Measurements from ENCODE around the gene REXO4. TPM values are rescaled to one million over a fixed set of nuclear protein-coding genes. Genes with fewer than 3 reads are reported as not detected.

REXO4 gene
- total and polyA plus RNA-seq, 2 of the 8 experiments (the other 6 are each of a cell fraction or from before 2014, with no cell fraction given), result 19.1 to 38.3 TPM

DNA sequence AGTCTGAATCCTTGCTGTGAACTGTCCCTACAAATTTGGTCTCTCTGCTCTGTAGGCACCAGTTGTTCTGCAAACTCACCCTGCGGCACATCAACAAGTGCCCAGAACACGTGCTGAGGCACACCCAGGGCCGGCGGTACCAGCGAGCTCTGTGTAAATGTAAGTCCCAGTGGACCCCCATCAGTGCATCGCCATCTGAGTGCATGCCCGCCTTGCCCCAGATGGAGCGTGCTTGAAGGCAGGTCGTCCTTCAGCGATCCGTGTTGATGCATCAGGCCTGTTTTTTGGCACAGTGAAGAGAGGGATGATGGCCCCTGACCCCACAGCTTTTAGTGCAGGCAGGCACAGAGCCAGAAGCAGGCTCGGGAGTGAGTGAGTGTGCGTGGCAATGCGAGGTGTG lies 60.2 kb downstream of the REXO4 start (continued):
- TF ChIP-seq, protein P1, sequence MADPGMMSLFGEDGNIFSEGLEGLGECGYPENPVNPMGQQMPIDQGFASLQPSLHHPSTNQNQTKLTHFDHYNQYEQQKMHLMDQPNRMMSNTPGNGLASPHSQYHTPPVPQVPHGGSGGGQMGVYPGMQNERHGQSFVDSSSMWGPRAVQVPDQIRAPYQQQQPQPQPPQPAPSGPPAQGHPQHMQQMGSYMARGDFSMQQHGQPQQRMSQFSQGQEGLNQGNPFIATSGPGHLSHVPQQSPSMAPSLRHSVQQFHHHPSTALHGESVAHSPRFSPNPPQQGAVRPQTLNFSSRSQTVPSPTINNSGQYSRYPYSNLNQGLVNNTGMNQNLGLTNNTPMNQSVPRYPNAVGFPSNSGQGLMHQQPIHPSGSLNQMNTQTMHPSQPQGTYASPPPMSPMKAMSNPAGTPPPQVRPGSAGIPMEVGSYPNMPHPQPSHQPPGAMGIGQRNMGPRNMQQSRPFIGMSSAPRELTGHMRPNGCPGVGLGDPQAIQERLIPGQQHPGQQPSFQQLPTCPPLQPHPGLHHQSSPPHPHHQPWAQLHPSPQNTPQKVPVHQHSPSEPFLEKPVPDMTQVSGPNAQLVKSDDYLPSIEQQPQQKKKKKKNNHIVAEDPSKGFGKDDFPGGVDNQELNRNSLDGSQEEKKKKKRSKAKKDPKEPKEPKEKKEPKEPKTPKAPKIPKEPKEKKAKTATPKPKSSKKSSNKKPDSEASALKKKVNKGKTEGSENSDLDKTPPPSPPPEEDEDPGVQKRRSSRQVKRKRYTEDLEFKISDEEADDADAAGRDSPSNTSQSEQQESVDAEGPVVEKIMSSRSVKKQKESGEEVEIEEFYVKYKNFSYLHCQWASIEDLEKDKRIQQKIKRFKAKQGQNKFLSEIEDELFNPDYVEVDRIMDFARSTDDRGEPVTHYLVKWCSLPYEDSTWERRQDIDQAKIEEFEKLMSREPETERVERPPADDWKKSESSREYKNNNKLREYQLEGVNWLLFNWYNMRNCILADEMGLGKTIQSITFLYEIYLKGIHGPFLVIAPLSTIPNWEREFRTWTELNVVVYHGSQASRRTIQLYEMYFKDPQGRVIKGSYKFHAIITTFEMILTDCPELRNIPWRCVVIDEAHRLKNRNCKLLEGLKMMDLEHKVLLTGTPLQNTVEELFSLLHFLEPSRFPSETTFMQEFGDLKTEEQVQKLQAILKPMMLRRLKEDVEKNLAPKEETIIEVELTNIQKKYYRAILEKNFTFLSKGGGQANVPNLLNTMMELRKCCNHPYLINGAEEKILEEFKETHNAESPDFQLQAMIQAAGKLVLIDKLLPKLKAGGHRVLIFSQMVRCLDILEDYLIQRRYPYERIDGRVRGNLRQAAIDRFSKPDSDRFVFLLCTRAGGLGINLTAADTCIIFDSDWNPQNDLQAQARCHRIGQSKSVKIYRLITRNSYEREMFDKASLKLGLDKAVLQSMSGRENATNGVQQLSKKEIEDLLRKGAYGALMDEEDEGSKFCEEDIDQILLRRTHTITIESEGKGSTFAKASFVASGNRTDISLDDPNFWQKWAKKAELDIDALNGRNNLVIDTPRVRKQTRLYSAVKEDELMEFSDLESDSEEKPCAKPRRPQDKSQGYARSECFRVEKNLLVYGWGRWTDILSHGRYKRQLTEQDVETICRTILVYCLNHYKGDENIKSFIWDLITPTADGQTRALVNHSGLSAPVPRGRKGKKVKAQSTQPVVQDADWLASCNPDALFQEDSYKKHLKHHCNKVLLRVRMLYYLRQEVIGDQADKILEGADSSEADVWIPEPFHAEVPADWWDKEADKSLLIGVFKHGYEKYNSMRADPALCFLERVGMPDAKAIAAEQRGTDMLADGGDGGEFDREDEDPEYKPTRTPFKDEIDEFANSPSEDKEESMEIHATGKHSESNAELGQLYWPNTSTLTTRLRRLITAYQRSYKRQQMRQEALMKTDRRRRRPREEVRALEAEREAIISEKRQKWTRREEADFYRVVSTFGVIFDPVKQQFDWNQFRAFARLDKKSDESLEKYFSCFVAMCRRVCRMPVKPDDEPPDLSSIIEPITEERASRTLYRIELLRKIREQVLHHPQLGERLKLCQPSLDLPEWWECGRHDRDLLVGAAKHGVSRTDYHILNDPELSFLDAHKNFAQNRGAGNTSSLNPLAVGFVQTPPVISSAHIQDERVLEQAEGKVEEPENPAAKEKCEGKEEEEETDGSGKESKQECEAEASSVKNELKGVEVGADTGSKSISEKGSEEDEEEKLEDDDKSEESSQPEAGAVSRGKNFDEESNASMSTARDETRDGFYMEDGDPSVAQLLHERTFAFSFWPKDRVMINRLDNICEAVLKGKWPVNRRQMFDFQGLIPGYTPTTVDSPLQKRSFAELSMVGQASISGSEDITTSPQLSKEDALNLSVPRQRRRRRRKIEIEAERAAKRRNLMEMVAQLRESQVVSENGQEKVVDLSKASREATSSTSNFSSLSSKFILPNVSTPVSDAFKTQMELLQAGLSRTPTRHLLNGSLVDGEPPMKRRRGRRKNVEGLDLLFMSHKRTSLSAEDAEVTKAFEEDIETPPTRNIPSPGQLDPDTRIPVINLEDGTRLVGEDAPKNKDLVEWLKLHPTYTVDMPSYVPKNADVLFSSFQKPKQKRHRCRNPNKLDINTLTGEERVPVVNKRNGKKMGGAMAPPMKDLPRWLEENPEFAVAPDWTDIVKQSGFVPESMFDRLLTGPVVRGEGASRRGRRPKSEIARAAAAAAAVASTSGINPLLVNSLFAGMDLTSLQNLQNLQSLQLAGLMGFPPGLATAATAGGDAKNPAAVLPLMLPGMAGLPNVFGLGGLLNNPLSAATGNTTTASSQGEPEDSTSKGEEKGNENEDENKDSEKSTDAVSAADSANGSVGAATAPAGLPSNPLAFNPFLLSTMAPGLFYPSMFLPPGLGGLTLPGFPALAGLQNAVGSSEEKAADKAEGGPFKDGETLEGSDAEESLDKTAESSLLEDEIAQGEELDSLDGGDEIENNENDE (IDR thresholded peaks at IDR 0.05; ENCODE audit: insufficient replicate concordance, low read length), result no peak
- no peak for TF ChIP-seq BACH1 (IDR thresholded peaks at IDR 0.05; ENCODE audit: low read length)
- TF ChIP-seq CBX5 (IDR thresholded peaks at IDR 0.05; ENCODE audit: low read depth, low read length), result no peak
- no peak for TF ChIP-seq TCF12 (IDR thresholded peaks at IDR 0.05; ENCODE audit: low read depth, low read length)
- no peak for TF ChIP-seq EP300 (IDR thresholded peaks at IDR 0.05; ENCODE audit: borderline replicate concordance in 1 of 2, low read depth in 2 of 2, low read length in 2 of 2)
- no peak for TF ChIP-seq HDAC2 (IDR thresholded peaks at IDR 0.05; ENCODE audit: borderline replicate concordance in 1 of 2, low read depth in 2 of 2, low read length in 2 of 2)
- no peak for TF ChIP-seq SAP30 (IDR thresholded peaks at IDR 0.05; ENCODE audit: insufficient read depth, insufficient replicate concordance, low read length)
- TF ChIP-seq RBBP5 (IDR thresholded peaks at IDR 0.05; ENCODE audit: borderline replicate concordance, low read depth, low read length), result no peak
- no peak for TF ChIP-seq FOSL1 (IDR thresholded peaks at IDR 0.05; ENCODE audit: insufficient read depth, low read depth, low read length)
- no peak for TF ChIP-seq JUND (IDR thresholded peaks at IDR 0.05; ENCODE audit: low read length)
- no peak for TF ChIP-seq MAFK (IDR thresholded peaks at IDR 0.05; ENCODE audit: low read depth, low read length)
- no peak for TF ChIP-seq SIX5 (IDR thresholded peaks at IDR 0.05; ENCODE audit: low read depth, low read length)

Data from H1 (cell line).